MCF 10A (cell line): ENCODE results near the gene PAK4. TPM values are rescaled to one million over a fixed set of nuclear protein-coding genes. Genes with fewer than 3 reads are reported as not detected.

Experiments
- BruUV-seq: library from RNA; stranded (reverse); fragments of 400-500 nt; replicated peaks from 2 replicates; lab custom pipeline; 2021; lab: Mats Ljungman, UMichigan
- CTCF ChIA-PET: fragments of 300-600 bp; sonication (Branson Sonifier 250); formaldehyde crosslinking; extraction: SDS; loops from one replicate; lab custom pipeline; 2021; ENCODE audit warnings: antibody characterized with exemption, inconsistent platforms; lab: Yijun Ruan, JAX
- POLR2A ChIA-PET: fragments of 300-600, 350-650 bp; sonication (Branson Sonifier 250); formaldehyde crosslinking; extraction: SDS; loops from one replicate; lab custom pipeline; 2020; ENCODE audit warnings: antibody characterized with exemption, inconsistent platforms; lab: Yijun Ruan, JAX
- DNase-seq: peaks from one replicate; pipeline ENCODE4 v3.0.0-alpha.2; 2018; ENCODE audit not compliant: unreplicated experiment
- H3K27ac Mint-ChIP-seq: one replicate; pipeline ENCODE4 v1.8.0; 2022; ENCODE audit warnings: mild to moderate bottlenecking, low read depth, mixed read lengths; ENCODE audit not compliant: unreplicated experiment
- H3K27me3 Mint-ChIP-seq: one replicate; pipeline ENCODE4 v1.8.0; 2022; ENCODE audit warnings: mixed read lengths; ENCODE audit not compliant: insufficient read depth, unreplicated experiment
- H3K36me3 Mint-ChIP-seq: one replicate; pipeline ENCODE4 v1.8.0; 2022; ENCODE audit warnings: mild to moderate bottlenecking, moderate library complexity, mixed read lengths; ENCODE audit not compliant: insufficient read depth, unreplicated experiment
- H3K4me1 Mint-ChIP-seq: one replicate; pipeline ENCODE4 v1.8.0; 2022; ENCODE audit warnings: mixed read lengths; ENCODE audit not compliant: insufficient read depth, unreplicated experiment
- H3K4me3 Mint-ChIP-seq: one replicate; pipeline ENCODE4 v1.8.0; 2022; ENCODE audit warnings: mild to moderate bottlenecking, moderate library complexity, mixed read lengths; ENCODE audit not compliant: unreplicated experiment
- H3K9me3 Mint-ChIP-seq: one replicate; pipeline ENCODE4 v1.8.0; 2022; ENCODE audit warnings: mixed read lengths; ENCODE audit not compliant: unreplicated experiment
- CTCF ChIP-seq: fragments of 200-600 bp; IDR thresholded peaks from one replicate; pipeline ENCODE4 v1.8.0; 2022; ENCODE audit warnings: antibody characterized with exemption, mild to moderate bottlenecking; ENCODE audit not compliant: unreplicated experiment
- intact Hi-C: fragments of 100-400 bp; cut with micrococcal nuclease; formaldehyde crosslinking; loops from 2 replicates; pipeline ENCODE4 v1.14.1; 2022
- total RNA-seq: library from RNA; stranded (reverse); gene quantifications from 2 replicates; pipeline ENCODE4 v1.2.3, GENCODE V29; 2022

The PAK4 gene
- total RNA-seq, 1 experiment from 2014 or later: 29.5 TPM

- ChIA-PET CTCF (no interaction called here), POLR2A (no interaction called here)
- intact Hi-C loops: no loop called here
- Mint-ChIP-seq H3K27me3 (no peaks in the 10 kb centered on the region), H3K4me3 (no peak overlapping the region), H3K4me1 (peaks cover 5% of the 10 kb centered on the region), H3K36me3 (peaks cover 21% of the 10 kb centered on the region), H3K9me3 (no peaks in the 10 kb centered on the region), H3K27ac (no peak overlapping the region)
- DNase-seq: no peak
- no TSS peak for BruUV-seq
- TF ChIP-seq CTCF: no peak
Observed at GRCh38 chr19:39171479-39172465, 46.2 kb downstream of the PAK4 start.

- Mint-ChIP-seq H3K9me3 (no peaks in the 10 kb centered on the region), H3K27me3 (no peaks in the 10 kb centered on the region), H3K4me3 (no peak overlapping the region), H3K4me1 (no peaks in the 10 kb centered on the region), H3K27ac (no peak overlapping the region), H3K36me3 (peaks cover 29% of the 10 kb centered on the region)
- TF ChIP-seq CTCF: no peak
- DNase-seq: no peak
- ChIA-PET POLR2A (no interaction called here), CTCF (interaction anchor here (0.6 kb wide), 1 partner anchor 1193 kb away, joined by 3 read pairs; no protein-coding TSS in a partner anchor)
- intact Hi-C loops: no loop called here
- no TSS peak for BruUV-seq
Observed at GRCh38 chr19:39172700-39173501, 47.3 kb downstream of the PAK4 start.

GRCh38 chr19:39173502-39173991 is 48.0 kb downstream of the PAK4 start:
- H3K36me3 Mint-ChIP-seq: peaks cover 33% of the 10 kb centered on the region
- no peak overlapping the region for H3K4me3 Mint-ChIP-seq
- no peaks in the 10 kb centered on the region for H3K4me1 Mint-ChIP-seq
- ChIA-PET POLR2A (no interaction called here), CTCF (interaction anchor here (0.5 to 0.6 kb wide), 2 partner anchors 28 to 1194 kb away, joined by 3 to 4 read pairs; no protein-coding TSS in a partner anchor)
- H3K27ac Mint-ChIP-seq: no peak overlapping the region
- H3K9me3 Mint-ChIP-seq: no peaks in the 10 kb centered on the region
- no TSS peak for BruUV-seq
- intact Hi-C loops: no loop called here
- no peak for TF ChIP-seq CTCF
- no peak for DNase-seq
- no peaks in the 10 kb centered on the region for H3K27me3 Mint-ChIP-seq
